Measurements from ENCODE around the gene TMEM245. TPM values are rescaled to one million over a fixed set of nuclear protein-coding genes. Genes with fewer than 3 reads are reported as not detected.

Gene TMEM245
- total and polyA plus RNA-seq, 10 of the 15 experiments (the other 5 are each of a cell fraction or from before 2014, with no cell fraction given) = 7.4 to 36.1 (median 19.0) TPM

DNA sequence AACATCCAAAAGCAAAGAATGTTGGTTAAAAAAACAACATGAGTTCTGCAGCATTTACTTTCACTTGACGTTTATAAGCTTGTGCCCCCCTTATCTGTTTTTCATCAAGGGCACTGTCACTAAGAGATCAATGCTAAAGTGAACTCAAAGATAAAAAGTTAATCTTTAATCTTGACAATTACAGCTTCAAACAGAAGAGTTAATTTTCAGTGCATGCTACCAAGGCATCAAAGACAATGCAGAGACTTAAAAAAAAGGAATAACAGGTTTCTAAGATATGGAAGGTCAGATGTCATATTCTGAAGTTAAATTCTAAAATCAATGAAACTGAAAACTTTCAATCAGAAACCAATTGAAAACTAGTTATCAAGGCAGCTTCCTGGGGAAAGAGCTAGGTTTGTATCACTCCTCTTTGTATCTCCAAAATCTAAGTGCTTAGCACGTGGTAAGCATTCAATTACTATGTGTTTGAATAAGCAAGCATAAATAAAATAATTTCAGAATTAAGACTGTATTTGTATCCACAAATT, 37.6 kb downstream of the TMEM245 start:
- Histone ChIP-seq H3K27ac (ENCODE audit: control insufficient read depth, insufficient read depth) (no peak overlapping the region), H3K4me3 (no peak overlapping the region), H2AFZ (ENCODE audit: control insufficient read depth, low read depth, low read length) (no peak overlapping the region), H3K9me3 (replicated peaks; ENCODE audit: control insufficient read depth, insufficient read depth, low read length) (no peaks in the 10 kb centered on the region), H3K79me2 (ENCODE audit: control insufficient read depth, insufficient read depth, low read length) (no peaks in the 10 kb centered on the region), H3K27me3 (replicated peaks in 1 of 2; ENCODE audit: control insufficient read depth in 2 of 2, insufficient read depth in 2 of 2, low read length in 1 of 2) (no peaks in the 10 kb centered on the region), H3K36me3 (ENCODE audit: control insufficient read depth in 2 of 2, insufficient read depth in 2 of 2, low read length in 1 of 2) (peaks cover 0 to 17% of the 10 kb centered on the region in 2 experiments; a peak in 2 of 4 replicates), H3K9ac (ENCODE audit: control insufficient read depth, insufficient read depth, low read length) (no peak overlapping the region), H4K20me1 (ENCODE audit: control insufficient read depth, insufficient read depth) (no peaks in the 10 kb centered on the region), H3K4me1 (ENCODE audit: control insufficient read depth, insufficient read depth, low read length) (peaks cover 9% of the 10 kb centered on the region; the same call in 1 of the 2 replicates), H3K4me2 (ENCODE audit: control insufficient read depth, insufficient read depth) (no peak overlapping the region)
- intact Hi-C loops (cut with micrococcal nuclease; ENCODE audit: unreplicated experiment) = no loop called here
- TF ChIP-seq, protein P1, sequence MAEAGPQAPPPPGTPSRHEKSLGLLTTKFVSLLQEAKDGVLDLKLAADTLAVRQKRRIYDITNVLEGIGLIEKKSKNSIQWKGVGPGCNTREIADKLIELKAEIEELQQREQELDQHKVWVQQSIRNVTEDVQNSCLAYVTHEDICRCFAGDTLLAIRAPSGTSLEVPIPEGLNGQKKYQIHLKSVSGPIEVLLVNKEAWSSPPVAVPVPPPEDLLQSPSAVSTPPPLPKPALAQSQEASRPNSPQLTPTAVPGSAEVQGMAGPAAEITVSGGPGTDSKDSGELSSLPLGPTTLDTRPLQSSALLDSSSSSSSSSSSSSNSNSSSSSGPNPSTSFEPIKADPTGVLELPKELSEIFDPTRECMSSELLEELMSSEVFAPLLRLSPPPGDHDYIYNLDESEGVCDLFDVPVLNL (IDR thresholded peaks at IDR 0.05; ENCODE audit: low read depth, low read length) = no peak
- SMC1A ChIA-PET (ENCODE audit: uncharacterized antibody, unreplicated experiment) = interaction anchor here (0.7 to 1.9 kb wide), 2 partner anchors 21 to 28 kb away, joined by 3 to 4 read pairs; no protein-coding TSS in a partner anchor
- BruUV-seq (replicated peaks) = no TSS peak
- DNase-seq (ENCODE audit: low read depth, low spot score) = no peak
- FAIRE-seq = no peak
- in situ Hi-C loops (cut with MboI) = no loop called here
- ATAC-seq = no peak
- WGBS (ENCODE audit: insufficient coverage, insufficient replicate concordance, low lambda C conversion rate, missing lambda C conversion rate) = 96% methylated on average over 2 of the region's 2 CpGs
- CTCF ChIA-PET = interaction anchor here (0.6 to 1.0 kb wide), 3 partner anchors 10 to 500 kb away, joined by 3 read pairs; no protein-coding TSS in a partner anchor
- RAD21 ChIA-PET (ENCODE audit: unreplicated experiment) = no interaction called here
- POLR2A ChIA-PET = interaction anchor here (1.1 kb wide), 1 partner anchor 28 kb away, joined by 3 read pairs; no protein-coding TSS in a partner anchor

DNA sequence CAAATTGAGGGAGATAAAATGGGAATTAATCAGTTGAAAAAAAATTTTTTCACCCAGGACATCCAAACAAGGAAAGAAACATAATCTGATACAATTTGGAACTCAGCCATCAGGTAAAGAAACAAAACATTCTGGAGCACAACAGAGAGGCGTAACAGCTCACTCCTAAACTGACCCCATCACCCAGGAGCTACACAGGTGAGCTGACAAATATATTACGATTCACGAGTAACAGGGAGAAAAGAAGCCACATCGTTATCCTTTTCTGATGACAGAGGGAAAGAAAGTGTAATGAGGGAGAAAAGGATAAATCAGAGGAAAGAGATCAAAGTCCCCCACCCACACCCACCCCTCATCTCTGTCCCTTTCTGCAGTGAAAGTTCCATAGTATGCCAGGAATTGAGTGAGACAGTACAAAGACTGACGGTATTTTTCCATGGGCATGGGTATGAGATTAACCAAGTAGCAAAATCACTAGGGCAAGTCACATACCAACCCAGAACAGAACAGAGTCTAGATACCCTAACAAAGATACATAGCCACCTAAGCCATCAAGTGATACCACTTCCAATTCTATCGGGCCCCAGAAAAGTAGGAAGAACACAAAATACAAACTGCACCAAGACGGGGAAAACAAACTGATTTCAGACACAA, 45.4 kb downstream of the TMEM245 start:
- Histone ChIP-seq H3K9me3 (replicated peaks; ENCODE audit: control insufficient read depth, insufficient read depth, low read length) (no peaks in the 10 kb centered on the region), H3K4me1 (ENCODE audit: control insufficient read depth, insufficient read depth, low read length) (no peaks in the 10 kb centered on the region), H3K27me3 (replicated peaks in 1 of 2; ENCODE audit: control insufficient read depth in 2 of 2, insufficient read depth in 2 of 2, low read length in 1 of 2) (no peaks in the 10 kb centered on the region), H3K4me2 (ENCODE audit: control insufficient read depth, insufficient read depth) (no peak overlapping the region), H2AFZ (ENCODE audit: control insufficient read depth, low read depth, low read length) (no peak overlapping the region), H3K27ac (ENCODE audit: control insufficient read depth, insufficient read depth) (no peak overlapping the region), H3K79me2 (ENCODE audit: control insufficient read depth, insufficient read depth, low read length) (no peaks in the 10 kb centered on the region), H3K36me3 (ENCODE audit: control insufficient read depth in 2 of 2, insufficient read depth in 2 of 2, low read length in 1 of 2) (peaks cover 0 to 10% of the 10 kb centered on the region in 2 experiments; a peak in 3 of 4 replicates), H3K9ac (ENCODE audit: control insufficient read depth, insufficient read depth, low read length) (no peak overlapping the region), H3K4me3 (no peak overlapping the region), H4K20me1 (ENCODE audit: control insufficient read depth, insufficient read depth) (no peaks in the 10 kb centered on the region)
- ChIA-PET POLR2A (interaction anchor here (0.7 kb wide), 1 partner anchor 41 kb away, joined by 5 read pairs; no protein-coding TSS in a partner anchor), RAD21 (ENCODE audit: unreplicated experiment) (no interaction called here), CTCF (interaction anchor here (0.6 to 1.1 kb wide), 3 partner anchors 11 to 175 kb away, joined by 3 to 4 read pairs (median 3); no protein-coding TSS in a partner anchor), SMC1A (ENCODE audit: uncharacterized antibody, unreplicated experiment) (interaction anchor here (0.5 kb wide), 1 partner anchor 144 kb away, joined by 3 read pairs; no protein-coding TSS in a partner anchor)
- ATAC-seq (no peak), FAIRE-seq (no peak), DNase-seq (ENCODE audit: low read depth, low spot score) (no peak)
- in situ Hi-C loops (cut with MboI) = no loop called here
- 97% methylated on average over 7 of the region's 7 CpGs for WGBS (ENCODE audit: insufficient coverage, insufficient replicate concordance, low lambda C conversion rate, missing lambda C conversion rate)
- TF ChIP-seq, protein P2, sequence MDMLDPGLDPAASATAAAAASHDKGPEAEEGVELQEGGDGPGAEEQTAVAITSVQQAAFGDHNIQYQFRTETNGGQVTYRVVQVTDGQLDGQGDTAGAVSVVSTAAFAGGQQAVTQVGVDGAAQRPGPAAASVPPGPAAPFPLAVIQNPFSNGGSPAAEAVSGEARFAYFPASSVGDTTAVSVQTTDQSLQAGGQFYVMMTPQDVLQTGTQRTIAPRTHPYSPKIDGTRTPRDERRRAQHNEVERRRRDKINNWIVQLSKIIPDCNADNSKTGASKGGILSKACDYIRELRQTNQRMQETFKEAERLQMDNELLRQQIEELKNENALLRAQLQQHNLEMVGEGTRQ (IDR thresholded peaks at IDR 0.05; ENCODE audit: borderline replicate concordance, low read depth, low read length) = no peak
- TF ChIP-seq GATAD2B (conservative IDR thresholded peaks at IDR 0.05; ENCODE audit: low read depth) (no peak), POLR2AphosphoS2 (IDR thresholded peaks at IDR 0.05; ENCODE audit: low read depth, low read length) (no peak), KLF5 (IDR thresholded peaks at IDR 0.05; ENCODE audit: partially characterized antibody) (no peak), BACH1 (IDR thresholded peaks at IDR 0.05; ENCODE audit: borderline replicate concordance) (no peak)
- TF ChIP-seq, protein P3, sequence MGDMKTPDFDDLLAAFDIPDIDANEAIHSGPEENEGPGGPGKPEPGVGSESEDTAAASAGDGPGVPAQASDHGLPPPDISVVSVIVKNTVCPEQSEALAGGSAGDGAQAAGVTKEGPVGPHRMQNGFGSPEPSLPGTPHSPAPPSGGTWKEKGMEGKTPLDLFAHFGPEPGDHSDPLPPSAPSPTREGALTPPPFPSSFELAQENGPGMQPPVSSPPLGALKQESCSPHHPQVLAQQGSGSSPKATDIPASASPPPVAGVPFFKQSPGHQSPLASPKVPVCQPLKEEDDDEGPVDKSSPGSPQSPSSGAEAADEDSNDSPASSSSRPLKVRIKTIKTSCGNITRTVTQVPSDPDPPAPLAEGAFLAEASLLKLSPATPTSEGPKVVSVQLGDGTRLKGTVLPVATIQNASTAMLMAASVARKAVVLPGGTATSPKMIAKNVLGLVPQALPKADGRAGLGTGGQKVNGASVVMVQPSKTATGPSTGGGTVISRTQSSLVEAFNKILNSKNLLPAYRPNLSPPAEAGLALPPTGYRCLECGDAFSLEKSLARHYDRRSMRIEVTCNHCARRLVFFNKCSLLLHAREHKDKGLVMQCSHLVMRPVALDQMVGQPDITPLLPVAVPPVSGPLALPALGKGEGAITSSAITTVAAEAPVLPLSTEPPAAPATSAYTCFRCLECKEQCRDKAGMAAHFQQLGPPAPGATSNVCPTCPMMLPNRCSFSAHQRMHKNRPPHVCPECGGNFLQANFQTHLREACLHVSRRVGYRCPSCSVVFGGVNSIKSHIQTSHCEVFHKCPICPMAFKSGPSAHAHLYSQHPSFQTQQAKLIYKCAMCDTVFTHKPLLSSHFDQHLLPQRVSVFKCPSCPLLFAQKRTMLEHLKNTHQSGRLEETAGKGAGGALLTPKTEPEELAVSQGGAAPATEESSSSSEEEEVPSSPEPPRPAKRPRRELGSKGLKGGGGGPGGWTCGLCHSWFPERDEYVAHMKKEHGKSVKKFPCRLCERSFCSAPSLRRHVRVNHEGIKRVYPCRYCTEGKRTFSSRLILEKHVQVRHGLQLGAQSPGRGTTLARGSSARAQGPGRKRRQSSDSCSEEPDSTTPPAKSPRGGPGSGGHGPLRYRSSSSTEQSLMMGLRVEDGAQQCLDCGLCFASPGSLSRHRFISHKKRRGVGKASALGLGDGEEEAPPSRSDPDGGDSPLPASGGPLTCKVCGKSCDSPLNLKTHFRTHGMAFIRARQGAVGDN (IDR thresholded peaks at IDR 0.05) = no peak
- BruUV-seq (replicated peaks) = no TSS peak
- intact Hi-C loops (cut with micrococcal nuclease; ENCODE audit: unreplicated experiment) = no loop called here
